ENCODE data around the gene ROCK2. TPM values are rescaled to one million over a fixed set of nuclear protein-coding genes. Genes with fewer than 3 reads are reported as not detected.

ROCK2 gene
- total RNA-seq, 1 experiment from 2014 or later = 25.9 TPM

DNA sequence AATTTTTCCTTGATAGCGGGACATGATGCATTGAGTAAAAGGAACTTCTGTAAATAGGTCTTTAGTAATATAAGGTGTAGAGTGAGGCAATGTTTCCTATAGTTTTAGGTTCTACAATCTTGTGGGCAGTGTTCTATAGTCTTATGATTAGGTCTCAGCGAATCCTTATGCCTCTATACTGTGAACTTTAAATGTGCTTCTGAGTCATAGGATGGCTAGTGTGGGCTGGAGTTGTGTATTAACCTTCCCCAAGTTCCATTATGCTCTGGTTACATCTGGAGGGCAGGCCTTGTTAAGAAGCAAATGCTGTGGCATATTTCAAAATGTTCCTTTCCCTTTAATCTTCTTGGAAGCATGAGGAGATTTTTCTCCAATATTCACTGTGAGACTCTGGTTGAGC is 73.5 kb downstream of the ROCK2 start (continued):
- TF ChIP-seq, protein P1, sequence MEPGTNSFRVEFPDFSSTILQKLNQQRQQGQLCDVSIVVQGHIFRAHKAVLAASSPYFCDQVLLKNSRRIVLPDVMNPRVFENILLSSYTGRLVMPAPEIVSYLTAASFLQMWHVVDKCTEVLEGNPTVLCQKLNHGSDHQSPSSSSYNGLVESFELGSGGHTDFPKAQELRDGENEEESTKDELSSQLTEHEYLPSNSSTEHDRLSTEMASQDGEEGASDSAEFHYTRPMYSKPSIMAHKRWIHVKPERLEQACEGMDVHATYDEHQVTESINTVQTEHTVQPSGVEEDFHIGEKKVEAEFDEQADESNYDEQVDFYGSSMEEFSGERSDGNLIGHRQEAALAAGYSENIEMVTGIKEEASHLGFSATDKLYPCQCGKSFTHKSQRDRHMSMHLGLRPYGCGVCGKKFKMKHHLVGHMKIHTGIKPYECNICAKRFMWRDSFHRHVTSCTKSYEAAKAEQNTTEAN (CRISPR knock-in tag; IDR thresholded peaks at IDR 0.05) = no peak
- TF ChIP-seq TEAD1 (CRISPR knock-in tag; IDR thresholded peaks at IDR 0.05) (no peak), KAT7 (CRISPR knock-in tag; IDR thresholded peaks at IDR 0.05; ENCODE audit: borderline replicate concordance) (no peak), ZNF232 (CRISPR knock-in tag; IDR thresholded peaks at IDR 0.05) (no peak), NR1H2 (CRISPR knock-in tag; IDR thresholded peaks at IDR 0.05) (no peak), TP53 (CRISPR knock-in tag; IDR thresholded peaks at IDR 0.05) (no peak)

DNA sequence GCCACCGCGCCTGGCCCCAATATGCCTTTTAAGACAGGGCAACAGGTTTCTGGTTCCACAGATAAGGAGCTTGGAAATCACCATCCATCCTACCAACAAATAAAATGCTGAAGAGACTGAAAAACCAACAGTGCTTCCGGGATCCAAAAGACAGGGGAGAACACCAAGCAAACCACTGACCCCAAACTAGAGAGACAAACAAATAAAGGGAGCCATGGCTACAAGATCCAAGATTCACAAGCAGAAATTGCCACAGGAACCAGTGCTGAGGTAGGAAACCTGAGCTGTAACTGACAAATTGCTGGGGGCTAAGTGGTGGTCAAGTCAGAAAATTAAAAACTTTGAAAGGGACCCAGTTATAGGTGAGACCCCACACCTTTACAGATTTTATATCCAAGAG is 76.5 kb downstream of the ROCK2 start:
- POLR2A ChIA-PET = no interaction called here
- no peak overlapping the region for H3K4me3 Mint-ChIP-seq
- TF ChIP-seq ATF1 (CRISPR knock-in tag; IDR thresholded peaks at IDR 0.05) (no peak), ZNF671 (CRISPR knock-in tag; IDR thresholded peaks at IDR 0.05) (no peak), TCF7 (CRISPR knock-in tag; IDR thresholded peaks at IDR 0.05; ENCODE audit: low read depth) (no peak), FOXK1 (CRISPR knock-in tag; IDR thresholded peaks at IDR 0.05) (no peak), TEAD1 (CRISPR knock-in tag; IDR thresholded peaks at IDR 0.05) (no peak), RORB (CRISPR knock-in tag; IDR thresholded peaks at IDR 0.05) (no peak), RELA (CRISPR knock-in tag; IDR thresholded peaks at IDR 0.05; ENCODE audit: borderline replicate concordance) (no peak), ETV6 (CRISPR knock-in tag; IDR thresholded peaks at IDR 0.05) (no peak)
- TF ChIP-seq, protein P2, sequence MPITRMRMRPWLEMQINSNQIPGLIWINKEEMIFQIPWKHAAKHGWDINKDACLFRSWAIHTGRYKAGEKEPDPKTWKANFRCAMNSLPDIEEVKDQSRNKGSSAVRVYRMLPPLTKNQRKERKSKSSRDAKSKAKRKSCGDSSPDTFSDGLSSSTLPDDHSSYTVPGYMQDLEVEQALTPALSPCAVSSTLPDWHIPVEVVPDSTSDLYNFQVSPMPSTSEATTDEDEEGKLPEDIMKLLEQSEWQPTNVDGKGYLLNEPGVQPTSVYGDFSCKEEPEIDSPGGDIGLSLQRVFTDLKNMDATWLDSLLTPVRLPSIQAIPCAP (CRISPR knock-in tag; IDR thresholded peaks at IDR 0.05) = no peak
- TF ChIP-seq, protein P3, sequence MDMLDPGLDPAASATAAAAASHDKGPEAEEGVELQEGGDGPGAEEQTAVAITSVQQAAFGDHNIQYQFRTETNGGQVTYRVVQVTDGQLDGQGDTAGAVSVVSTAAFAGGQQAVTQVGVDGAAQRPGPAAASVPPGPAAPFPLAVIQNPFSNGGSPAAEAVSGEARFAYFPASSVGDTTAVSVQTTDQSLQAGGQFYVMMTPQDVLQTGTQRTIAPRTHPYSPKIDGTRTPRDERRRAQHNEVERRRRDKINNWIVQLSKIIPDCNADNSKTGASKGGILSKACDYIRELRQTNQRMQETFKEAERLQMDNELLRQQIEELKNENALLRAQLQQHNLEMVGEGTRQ (CRISPR knock-in tag; IDR thresholded peaks at IDR 0.05) = no peak
- TF ChIP-seq, protein P4, sequence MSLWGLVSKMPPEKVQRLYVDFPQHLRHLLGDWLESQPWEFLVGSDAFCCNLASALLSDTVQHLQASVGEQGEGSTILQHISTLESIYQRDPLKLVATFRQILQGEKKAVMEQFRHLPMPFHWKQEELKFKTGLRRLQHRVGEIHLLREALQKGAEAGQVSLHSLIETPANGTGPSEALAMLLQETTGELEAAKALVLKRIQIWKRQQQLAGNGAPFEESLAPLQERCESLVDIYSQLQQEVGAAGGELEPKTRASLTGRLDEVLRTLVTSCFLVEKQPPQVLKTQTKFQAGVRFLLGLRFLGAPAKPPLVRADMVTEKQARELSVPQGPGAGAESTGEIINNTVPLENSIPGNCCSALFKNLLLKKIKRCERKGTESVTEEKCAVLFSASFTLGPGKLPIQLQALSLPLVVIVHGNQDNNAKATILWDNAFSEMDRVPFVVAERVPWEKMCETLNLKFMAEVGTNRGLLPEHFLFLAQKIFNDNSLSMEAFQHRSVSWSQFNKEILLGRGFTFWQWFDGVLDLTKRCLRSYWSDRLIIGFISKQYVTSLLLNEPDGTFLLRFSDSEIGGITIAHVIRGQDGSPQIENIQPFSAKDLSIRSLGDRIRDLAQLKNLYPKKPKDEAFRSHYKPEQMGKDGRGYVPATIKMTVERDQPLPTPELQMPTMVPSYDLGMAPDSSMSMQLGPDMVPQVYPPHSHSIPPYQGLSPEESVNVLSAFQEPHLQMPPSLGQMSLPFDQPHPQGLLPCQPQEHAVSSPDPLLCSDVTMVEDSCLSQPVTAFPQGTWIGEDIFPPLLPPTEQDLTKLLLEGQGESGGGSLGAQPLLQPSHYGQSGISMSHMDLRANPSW (CRISPR knock-in tag; conservative IDR thresholded peaks at IDR 0.05; ENCODE audit: low read depth) = no peak
- TF ChIP-seq, protein P5, sequence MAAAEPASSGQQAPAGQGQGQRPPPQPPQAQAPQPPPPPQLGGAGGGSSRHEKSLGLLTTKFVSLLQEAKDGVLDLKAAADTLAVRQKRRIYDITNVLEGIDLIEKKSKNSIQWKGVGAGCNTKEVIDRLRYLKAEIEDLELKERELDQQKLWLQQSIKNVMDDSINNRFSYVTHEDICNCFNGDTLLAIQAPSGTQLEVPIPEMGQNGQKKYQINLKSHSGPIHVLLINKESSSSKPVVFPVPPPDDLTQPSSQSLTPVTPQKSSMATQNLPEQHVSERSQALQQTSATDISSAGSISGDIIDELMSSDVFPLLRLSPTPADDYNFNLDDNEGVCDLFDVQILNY (CRISPR knock-in tag; IDR thresholded peaks at IDR 0.05) = no peak
- CTCF ChIA-PET = no interaction called here
- DNase-seq (ENCODE audit: low spot score) = no peak
- no peaks in the 10 kb centered on the region for H3K4me1 Mint-ChIP-seq
- no peak for ATAC-seq
- no peaks in the 10 kb centered on the region for H3K9me3 Mint-ChIP-seq
- H3K27ac Mint-ChIP-seq = peak overlapping the region; percentile 51; the same call in 1 of the 2 replicates
- peaks cover 6% of the 10 kb centered on the region; the same call in 1 of the 2 replicates for H3K36me3 Mint-ChIP-seq
- no peaks in the 10 kb centered on the region for H3K27me3 Mint-ChIP-seq (ENCODE audit: low read depth)

DNA sequence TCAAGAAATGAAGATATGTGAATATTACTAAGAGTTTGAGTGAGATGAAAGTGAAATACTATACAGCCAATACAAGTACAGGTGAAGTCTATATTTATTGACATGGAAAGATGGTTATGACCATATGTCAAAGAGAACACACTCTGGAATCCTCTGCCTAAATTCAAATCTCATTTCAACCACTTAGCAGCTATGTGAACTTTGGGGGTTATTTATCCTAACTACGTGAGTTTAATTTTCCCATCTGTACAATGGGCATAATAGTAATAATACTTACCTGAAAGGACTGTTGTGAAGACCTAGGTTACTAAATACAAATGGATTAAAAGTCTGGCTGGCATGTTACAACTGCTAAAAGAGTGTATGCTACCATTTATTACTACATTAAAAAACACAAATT is 79.6 kb downstream of the ROCK2 start:
- CTCF ChIA-PET = no interaction called here
- H3K36me3 Mint-ChIP-seq = peaks cover 2% of the 10 kb centered on the region; the same call in 1 of the 2 replicates
- H3K27ac Mint-ChIP-seq = no peak overlapping the region
- no peak overlapping the region for H3K4me3 Mint-ChIP-seq
- DNase-seq (ENCODE audit: low spot score) (no peak), ATAC-seq (no peak)
- no peaks in the 10 kb centered on the region for H3K9me3 Mint-ChIP-seq
- no peaks in the 10 kb centered on the region for H3K4me1 Mint-ChIP-seq
- POLR2A ChIA-PET = no interaction called here
- H3K27me3 Mint-ChIP-seq (ENCODE audit: low read depth) = no peaks in the 10 kb centered on the region
- TF ChIP-seq, protein P6, sequence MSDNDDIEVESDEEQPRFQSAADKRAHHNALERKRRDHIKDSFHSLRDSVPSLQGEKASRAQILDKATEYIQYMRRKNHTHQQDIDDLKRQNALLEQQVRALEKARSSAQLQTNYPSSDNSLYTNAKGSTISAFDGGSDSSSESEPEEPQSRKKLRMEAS (CRISPR knock-in tag; IDR thresholded peaks at IDR 0.05) = no peak
- no peak for TF ChIP-seq CREB1 (CRISPR knock-in tag; IDR thresholded peaks at IDR 0.05)
- no peak for TF ChIP-seq GTF2I (CRISPR knock-in tag; conservative IDR thresholded peaks at IDR 0.05)
- TF ChIP-seq SP1 (CRISPR knock-in tag; conservative IDR thresholded peaks at IDR 0.05) = no peak
- TF ChIP-seq, protein P7, sequence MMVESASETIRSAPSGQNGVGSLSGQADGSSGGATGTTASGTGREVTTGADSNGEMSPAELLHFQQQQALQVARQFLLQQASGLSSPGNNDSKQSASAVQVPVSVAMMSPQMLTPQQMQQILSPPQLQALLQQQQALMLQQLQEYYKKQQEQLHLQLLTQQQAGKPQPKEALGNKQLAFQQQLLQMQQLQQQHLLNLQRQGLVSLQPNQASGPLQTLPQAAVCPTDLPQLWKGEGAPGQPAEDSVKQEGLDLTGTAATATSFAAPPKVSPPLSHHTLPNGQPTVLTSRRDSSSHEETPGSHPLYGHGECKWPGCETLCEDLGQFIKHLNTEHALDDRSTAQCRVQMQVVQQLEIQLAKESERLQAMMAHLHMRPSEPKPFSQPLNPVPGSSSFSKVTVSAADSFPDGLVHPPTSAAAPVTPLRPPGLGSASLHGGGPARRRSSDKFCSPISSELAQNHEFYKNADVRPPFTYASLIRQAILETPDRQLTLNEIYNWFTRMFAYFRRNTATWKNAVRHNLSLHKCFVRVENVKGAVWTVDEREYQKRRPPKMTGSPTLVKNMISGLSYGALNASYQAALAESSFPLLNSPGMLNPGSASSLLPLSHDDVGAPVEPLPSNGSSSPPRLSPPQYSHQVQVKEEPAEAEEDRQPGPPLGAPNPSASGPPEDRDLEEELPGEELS (CRISPR knock-in tag; IDR thresholded peaks at IDR 0.05) = no peak
- TF ChIP-seq, protein P8, sequence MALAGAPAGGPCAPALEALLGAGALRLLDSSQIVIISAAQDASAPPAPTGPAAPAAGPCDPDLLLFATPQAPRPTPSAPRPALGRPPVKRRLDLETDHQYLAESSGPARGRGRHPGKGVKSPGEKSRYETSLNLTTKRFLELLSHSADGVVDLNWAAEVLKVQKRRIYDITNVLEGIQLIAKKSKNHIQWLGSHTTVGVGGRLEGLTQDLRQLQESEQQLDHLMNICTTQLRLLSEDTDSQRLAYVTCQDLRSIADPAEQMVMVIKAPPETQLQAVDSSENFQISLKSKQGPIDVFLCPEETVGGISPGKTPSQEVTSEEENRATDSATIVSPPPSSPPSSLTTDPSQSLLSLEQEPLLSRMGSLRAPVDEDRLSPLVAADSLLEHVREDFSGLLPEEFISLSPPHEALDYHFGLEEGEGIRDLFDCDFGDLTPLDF (CRISPR knock-in tag; IDR thresholded peaks at IDR 0.05) = no peak
- TF ChIP-seq, protein P9, sequence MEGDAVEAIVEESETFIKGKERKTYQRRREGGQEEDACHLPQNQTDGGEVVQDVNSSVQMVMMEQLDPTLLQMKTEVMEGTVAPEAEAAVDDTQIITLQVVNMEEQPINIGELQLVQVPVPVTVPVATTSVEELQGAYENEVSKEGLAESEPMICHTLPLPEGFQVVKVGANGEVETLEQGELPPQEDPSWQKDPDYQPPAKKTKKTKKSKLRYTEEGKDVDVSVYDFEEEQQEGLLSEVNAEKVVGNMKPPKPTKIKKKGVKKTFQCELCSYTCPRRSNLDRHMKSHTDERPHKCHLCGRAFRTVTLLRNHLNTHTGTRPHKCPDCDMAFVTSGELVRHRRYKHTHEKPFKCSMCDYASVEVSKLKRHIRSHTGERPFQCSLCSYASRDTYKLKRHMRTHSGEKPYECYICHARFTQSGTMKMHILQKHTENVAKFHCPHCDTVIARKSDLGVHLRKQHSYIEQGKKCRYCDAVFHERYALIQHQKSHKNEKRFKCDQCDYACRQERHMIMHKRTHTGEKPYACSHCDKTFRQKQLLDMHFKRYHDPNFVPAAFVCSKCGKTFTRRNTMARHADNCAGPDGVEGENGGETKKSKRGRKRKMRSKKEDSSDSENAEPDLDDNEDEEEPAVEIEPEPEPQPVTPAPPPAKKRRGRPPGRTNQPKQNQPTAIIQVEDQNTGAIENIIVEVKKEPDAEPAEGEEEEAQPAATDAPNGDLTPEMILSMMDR (IDR thresholded peaks at IDR 0.05) = no peak

Measured in WTC11 (cell line).